IMR-90 (cell line): ENCODE data around the gene SPI1. TPM values are rescaled to one million over a fixed set of nuclear protein-coding genes. Genes with fewer than 3 reads are reported as not detected.
A peak's percentile ranks its signal among the peaks of the same experiment; 100 is the strongest.

Experiments used
- ATAC-seq: fragments of 200-7000 bp; cut with Tn5 transposase; 2 replicates; pipeline ENCODE4 v1.9.1; 2020; ENCODE audit warnings: low read depth, mild to moderate bottlenecking, moderate library complexity
- BruUV-seq: library from RNA; stranded (reverse); fragments of 400-500 nt; replicated peaks from 2 replicates; lab custom pipeline; 2021; lab: Mats Ljungman, UMichigan
- CTCF ChIA-PET: fragments of 300-600 bp; formaldehyde crosslinking; extraction: SDS; loops from one replicate; lab custom pipeline; 2021; ENCODE audit warnings: antibody characterized with exemption; lab: Yijun Ruan, JAX
- POLR2A ChIA-PET: fragments of 300-600 bp; sonication (Branson Sonifier 250); formaldehyde crosslinking; loops from one replicate; lab custom pipeline; 2022; ENCODE audit warnings: antibody characterized with exemption; ENCODE audit not compliant: unreplicated experiment; lab: Charles Lee
- DNase-seq: peaks from one replicate; pipeline ENCODE4 v3.0.0; 2013
- H2AFZ ChIP-seq: replicated peaks from 2 replicates; pipeline ENCODE3; 2013; ENCODE audit warnings: low read length, mild to moderate bottlenecking; ENCODE audit not compliant: poor library complexity
- H2AK5ac ChIP-seq: 2 replicates; pipeline ENCODE4 v1.6.1; 2013; ENCODE audit warnings: low read depth, low read length, inconsistent platforms
- H2AK9ac ChIP-seq: replicated peaks from 2 replicates; pipeline ENCODE3; 2013; ENCODE audit warnings: mild to moderate bottlenecking, low read depth, low read length, moderate library complexity; ENCODE audit not compliant: poor library complexity
- H2BK120ac ChIP-seq: 2 replicates; pipeline ENCODE4 v1.6.1; 2013; ENCODE audit warnings: low read depth, low read length, inconsistent platforms
- H2BK15ac ChIP-seq: 3 replicates; pipeline ENCODE4 v1.6.1; 2013; ENCODE audit warnings: low read depth, low read length, inconsistent platforms
- H2BK20ac ChIP-seq: 2 replicates; pipeline ENCODE4 v1.6.1; 2013; ENCODE audit warnings: low read depth, mild to moderate bottlenecking, inconsistent platforms, low read length, moderate library complexity
- H2BK5ac ChIP-seq: 2 replicates; pipeline ENCODE4 v1.6.1; 2013; ENCODE audit warnings: mild to moderate bottlenecking, low read depth, low read length, inconsistent platforms; ENCODE audit not compliant: poor library complexity, severe bottlenecking
- H3K14ac ChIP-seq: replicated peaks from 2 replicates; pipeline ENCODE4 v1.6.1; 2013; ENCODE audit warnings: low read depth, low read length, inconsistent platforms
- H3K18ac ChIP-seq: 2 replicates; pipeline ENCODE4 v1.6.1; 2013; ENCODE audit warnings: low read depth, low read length, control low read depth
- H3K23ac ChIP-seq: 2 replicates; pipeline ENCODE4 v1.6.1; 2013; ENCODE audit warnings: low read depth, low read length, inconsistent platforms
- H3K27ac ChIP-seq: 2 replicates; pipeline ENCODE4 v1.5.1; 2013; ENCODE audit warnings: mild to moderate bottlenecking, control low read depth, low read length; ENCODE audit not compliant: insufficient read depth
- H3K27me3 ChIP-seq: 2 replicates; pipeline ENCODE4 v1.6.1; 2013; ENCODE audit warnings: low read length; ENCODE audit not compliant: control insufficient read depth, insufficient read depth
- H3K36me3 ChIP-seq: 2 replicates; pipeline ENCODE4 v1.6.1; 2013; ENCODE audit warnings: low read length, mixed read lengths; ENCODE audit not compliant: control insufficient read depth, insufficient read depth
- H3K4ac ChIP-seq: 2 replicates; pipeline ENCODE4 v1.6.1; 2013; ENCODE audit warnings: low read depth, low read length, inconsistent platforms
- H3K4me1 ChIP-seq: 2 replicates; pipeline ENCODE4 v1.6.1; 2013; ENCODE audit warnings: low read length, mixed read lengths; ENCODE audit not compliant: control insufficient read depth, insufficient read depth
- H3K4me2 ChIP-seq: 2 replicates; pipeline ENCODE4 v1.6.1; 2013; ENCODE audit warnings: low read depth, mild to moderate bottlenecking, control low read depth, low read length, moderate library complexity
- H3K4me3 ChIP-seq: 2 replicates; pipeline ENCODE4 v1.5.1; 2013; ENCODE audit warnings: low read depth, mild to moderate bottlenecking, control low read depth, low read length, moderate library complexity; ENCODE audit not compliant: insufficient read depth
- H3K56ac ChIP-seq: 2 replicates; pipeline ENCODE4 v1.6.1; 2013; ENCODE audit warnings: low read length, inconsistent platforms; ENCODE audit not compliant: insufficient read depth; ENCODE audit errors: extremely low read depth
- H3K79me1 ChIP-seq, 2 experiments: 2 replicates each; pipeline ENCODE4 v1.6.1; 2013; ENCODE audit warnings: low read length in 2 of 2, inconsistent platforms in 1 of 2, low read depth in 1 of 2
- H3K9ac ChIP-seq: 2 replicates; pipeline ENCODE4 v1.6.1; 2013; ENCODE audit warnings: low read depth, low read length, control low read depth
- H3K9me1 ChIP-seq: 2 replicates; pipeline ENCODE4 v1.6.1; 2013; ENCODE audit warnings: low read length, inconsistent platforms; ENCODE audit not compliant: insufficient read depth
- H3K9me3 ChIP-seq: 2 replicates; pipeline ENCODE4 v1.6.1; 2013; ENCODE audit warnings: low read length; ENCODE audit not compliant: control insufficient read depth, insufficient read depth
- H4K20me1 ChIP-seq: 2 replicates; pipeline ENCODE4 v1.6.1; 2013; ENCODE audit warnings: low read length, inconsistent platforms; ENCODE audit not compliant: insufficient read depth
- H4K5ac ChIP-seq: 2 replicates; pipeline ENCODE4 v1.6.1; 2013; ENCODE audit warnings: mild to moderate bottlenecking, low read depth, low read length, control low read depth
- H4K8ac ChIP-seq, 2 experiments: 2 replicates each; pipeline ENCODE4 v1.6.1; 2013; ENCODE audit warnings: low read depth in 2 of 2, low read length in 2 of 2, control low read depth in 1 of 2, inconsistent platforms in 1 of 2
- H4K91ac ChIP-seq: 2 replicates; pipeline ENCODE4 v1.6.1; 2013; ENCODE audit warnings: low read depth, low read length, inconsistent platforms; ENCODE audit not compliant: insufficient read depth
- BHLHE40 ChIP-seq: fragments of 150-350 bp; IDR thresholded peaks from 2 replicates; pipeline ENCODE4 v1.6.1; 2016; ENCODE audit warnings: mild to moderate bottlenecking, low read depth, low read length
- CEBPB ChIP-seq: IDR thresholded peaks from 2 replicates; pipeline ENCODE4 v1.6.1; 2012; ENCODE audit warnings: low read depth, low read length, improper control_type of control experiment
- CHD1 ChIP-seq: IDR thresholded peaks from 2 replicates; pipeline ENCODE4 v1.6.1; 2012; ENCODE audit warnings: low read depth, low read length, improper control_type of control experiment
- CTCF ChIP-seq: conservative IDR thresholded peaks from 2 replicates; pipeline ENCODE4 v1.5.1; 2012; ENCODE audit warnings: mild to moderate bottlenecking, low read depth, low read length, improper control_type of control experiment
- FOS ChIP-seq: fragments of 150-350 bp; IDR thresholded peaks from 2 replicates; pipeline ENCODE4 v1.6.1; 2016; ENCODE audit warnings: low read depth, low read length
- MAFK ChIP-seq: IDR thresholded peaks from 2 replicates; pipeline ENCODE4 v1.6.1; 2012; ENCODE audit warnings: low read depth, low read length, improper control_type of control experiment
- MAZ ChIP-seq: IDR thresholded peaks from 2 replicates; pipeline ENCODE4 v1.6.1; 2012; ENCODE audit warnings: low read depth, mild to moderate bottlenecking, low read length, improper control_type of control experiment, moderate library complexity, borderline replicate concordance
- NFE2L2 ChIP-seq: fragments of 150-350 bp; IDR thresholded peaks from 2 replicates; pipeline ENCODE4 v1.6.1; 2016; ENCODE audit warnings: low read depth, mild to moderate bottlenecking, low read length
- POLR2A ChIP-seq: IDR thresholded peaks from 2 replicates; pipeline ENCODE4 v1.6.1; 2012; ENCODE audit warnings: mild to moderate bottlenecking, low read depth, low read length
- RAD21 ChIP-seq: IDR thresholded peaks from 2 replicates; pipeline ENCODE4 v1.6.1; 2012; ENCODE audit warnings: low read length, improper control_type of control experiment
- RCOR1 ChIP-seq: IDR thresholded peaks from 2 replicates; pipeline ENCODE4 v1.6.1; 2012; ENCODE audit warnings: mild to moderate bottlenecking, low read length, improper control_type of control experiment; ENCODE audit not compliant: insufficient replicate concordance
- SMC3 ChIP-seq: fragments of 150-350 bp; IDR thresholded peaks from 2 replicates; pipeline ENCODE4 v1.6.1; 2016; ENCODE audit warnings: low read depth, mild to moderate bottlenecking, antibody characterized with exemption, low read length, moderate library complexity
- WGBS, 2 experiments: methylation state at CpG; one replicate each; pipeline versions ENCODE4 v1.1.5 to v1.1.7; 2013; ENCODE audit warnings: missing lambda C conversion rate in 2 of 2; ENCODE audit not compliant: insufficient read length in 1 of 2; ENCODE audit errors: extremely low coverage in 2 of 2; 5-methylcytosine and 5-hydroxymethylcytosine counted together
- dilution Hi-C: fragments of 300-500 bp; cut with HindIII; formaldehyde crosslinking; loops from one replicate; pipeline ENCODE4 v1.14.3; 2018; ENCODE audit warnings: low sequenced_read_pairs; ENCODE audit not compliant: unreplicated experiment
- in situ Hi-C: fragments of 300-500 bp; cut with MboI; formaldehyde crosslinking; loops from 3 replicates; pipeline ENCODE4 v1.14.3; 2019; ENCODE audit warnings: low sequenced_read_pairs, inconsistent platforms, mixed read lengths
- intact Hi-C: fragments of 100-400 bp; cut with micrococcal nuclease; formaldehyde crosslinking; loops from 2 replicates; pipeline ENCODE4 v1.10.0; 2022
- polyA plus RNA-seq, 3 experiments: library from polyadenylated mRNA; depleted of rRNA; stranded (reverse); fragments of >200 nt; gene quantifications; 2 replicates each; pipeline ENCODE4 v1.2.3, GENCODE V29; 2012; ENCODE audit warnings: low replicate concordance in 1 of 3
- total RNA-seq: library from RNA; depleted of rRNA; stranded (reverse); fragments of >200 nt; gene quantifications from 2 replicates; pipeline ENCODE4 v1.2.3, GENCODE V29; 2012
- TF ChIP-seq, protein P1 (sequence below): fragments of 150-350 bp; IDR thresholded peaks from 2 replicates; pipeline ENCODE4 v1.6.1; 2017; ENCODE audit warnings: mild to moderate bottlenecking, antibody characterized with exemption, low read length, low read depth

The SPI1 gene
- total and polyA plus RNA-seq, 2 of the 4 experiments (the other 2 are of a cell fraction), result not detected

GRCh38 chr11:47333526-47333845 lies 44.9 kb downstream of the SPI1 start:
- Histone ChIP-seq H2AFZ (peak overlapping the region; percentile 23), H2AK5ac (no peak overlapping the region), H3K9me3 (no peaks in the 10 kb centered on the region), H2BK5ac (no peak overlapping the region), H2BK20ac (no peak overlapping the region), H2AK9ac (no peak overlapping the region), H3K4me2 (no peak overlapping the region), H3K9ac (no peak overlapping the region), H3K56ac (no peak overlapping the region), H3K4me3 (no peak overlapping the region), H3K79me1 (no peaks in the 10 kb centered on the region), H4K5ac (no peak overlapping the region), H3K18ac (no peak overlapping the region), H4K8ac (no peak overlapping the region), H3K4me1 (0 out of 2 replicates have a peak, but pooled peaks cover 2% of the 10 kb centered on the region), H2BK120ac (no peak overlapping the region), H3K36me3 (peaks cover 18% of the 10 kb centered on the region), H3K27ac (no peak overlapping the region), H3K14ac (no peak overlapping the region), H2BK15ac (no peak overlapping the region), H3K9me1 (no peaks in the 10 kb centered on the region), H3K4ac (no peak overlapping the region), H4K20me1 (no peaks in the 10 kb centered on the region), H3K23ac (no peak overlapping the region), H3K27me3 (no peaks in the 10 kb centered on the region; the same call in 1 of the 2 replicates), H4K91ac (no peak overlapping the region)
- ChIA-PET CTCF (no interaction called here), POLR2A (no interaction called here)
- no peak for ATAC-seq
- no TSS peak for BruUV-seq
- no peak for TF ChIP-seq CHD1
- TF ChIP-seq BHLHE40, result no peak
- TF ChIP-seq RCOR1, result no peak
- TF ChIP-seq SMC3, result no peak
- TF ChIP-seq MAZ, result no peak
- TF ChIP-seq MAFK, result no peak
- TF ChIP-seq NFE2L2, result no peak
- TF ChIP-seq, protein P1, sequence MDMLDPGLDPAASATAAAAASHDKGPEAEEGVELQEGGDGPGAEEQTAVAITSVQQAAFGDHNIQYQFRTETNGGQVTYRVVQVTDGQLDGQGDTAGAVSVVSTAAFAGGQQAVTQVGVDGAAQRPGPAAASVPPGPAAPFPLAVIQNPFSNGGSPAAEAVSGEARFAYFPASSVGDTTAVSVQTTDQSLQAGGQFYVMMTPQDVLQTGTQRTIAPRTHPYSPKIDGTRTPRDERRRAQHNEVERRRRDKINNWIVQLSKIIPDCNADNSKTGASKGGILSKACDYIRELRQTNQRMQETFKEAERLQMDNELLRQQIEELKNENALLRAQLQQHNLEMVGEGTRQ, result no peak
- no peak for TF ChIP-seq CEBPB
- no peak for TF ChIP-seq RAD21
- TF ChIP-seq POLR2A, result no peak
- no peak for TF ChIP-seq CTCF
- no peak for TF ChIP-seq FOS
- intact Hi-C loops (no loop called here), in situ Hi-C loops (no loop called here), dilution Hi-C loops (no loop called here)
- DNase-seq, result no peak
- WGBS, 2 experiments, result 100% methylated on average over 1 of the region's 14 CpGs; no CpG with 5 or more reads in 1 of the 2 experiments
